Activated CD4-positive, alpha-beta T cell treated with anti-CD3 and anti-CD28 coated beads, Interleukin-10, Interleukin-2, amounts not matched to agents 100 ng/mL and 50 ng/mL, durations not matched to agents 16 hours and 8 hours (primary cell): ENCODE results near the gene UTP11.
"Not testable (repeated sequence)": the region's sequence is repeated elsewhere in the genome, so short reads cannot be mapped to it uniquely, and the experiment has no call there.

Experiments
- DNase-seq: peaks from one replicate; pipeline ENCODE4 v3.0.0-alpha.2; 2020

Gene UTP11

GRCh38 chr1:38028105-38028591 lies 15.6 kb downstream of the UTP11 start:
- peak; percentile 92 for DNase-seq

GRCh38 chr1:38028671-38029070 lies 16.1 kb downstream of the UTP11 start:
- no peak for DNase-seq

- DNase-seq, result no peak
These were observed 16.6 kb downstream of the UTP11 start for GRCh38 chr1:38029081-38029681.

- peak; percentile 96 for DNase-seq
These were observed 17.4 kb downstream of the UTP11 start for GRCh38 chr1:38029685-38030511.

- no peak for DNase-seq
These were observed 18.3 kb downstream of the UTP11 start for GRCh38 chr1:38030596-38031512.

DNA sequence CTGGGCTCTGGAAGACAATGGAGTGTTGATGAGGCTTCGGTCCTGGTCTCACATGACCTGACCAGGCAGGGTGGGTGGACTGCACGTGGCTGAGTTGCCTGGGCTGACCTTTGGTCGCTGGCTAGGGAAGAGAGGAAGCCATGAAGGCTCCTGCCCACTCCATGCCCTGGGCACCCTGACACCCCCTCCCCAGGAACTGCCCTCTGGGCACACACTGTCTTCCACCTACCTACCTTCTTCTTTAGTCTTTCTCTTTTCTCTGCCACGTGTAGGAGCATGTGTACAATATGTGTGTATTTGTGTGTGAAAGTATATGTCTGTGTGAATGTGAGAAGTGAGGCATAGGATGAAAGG lies 19.0 kb downstream of the UTP11 start:
- DNase-seq, result no peak

DNA sequence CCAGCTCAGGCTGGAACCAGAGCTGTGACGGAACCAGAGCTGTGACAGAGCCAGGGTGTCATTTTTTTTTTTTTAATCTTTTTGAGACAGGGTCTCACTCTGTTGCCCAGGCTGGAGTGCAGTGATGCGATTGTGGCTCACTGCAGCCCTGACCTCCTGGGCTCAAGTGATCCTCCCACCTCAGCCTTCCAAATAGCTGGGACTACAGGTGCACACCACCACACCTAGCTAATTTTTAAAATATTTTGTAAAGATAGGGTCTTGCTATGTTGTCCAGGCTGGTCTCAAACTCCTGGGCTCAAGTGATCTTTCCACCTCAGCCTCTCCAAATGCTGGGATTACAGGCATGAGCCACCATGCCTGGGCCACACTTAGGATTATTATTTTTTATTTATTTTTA lies 20.5 kb downstream of the UTP11 start:
- DNase-seq, result not testable (repeated sequence)

- no peak for DNase-seq
These were observed 22.3 kb downstream of the UTP11 start for GRCh38 chr1:38034871-38035270.

GRCh38 chr1:38037221-38037939 lies 24.8 kb downstream of the UTP11 start:
- DNase-seq, result no peak

DNA sequence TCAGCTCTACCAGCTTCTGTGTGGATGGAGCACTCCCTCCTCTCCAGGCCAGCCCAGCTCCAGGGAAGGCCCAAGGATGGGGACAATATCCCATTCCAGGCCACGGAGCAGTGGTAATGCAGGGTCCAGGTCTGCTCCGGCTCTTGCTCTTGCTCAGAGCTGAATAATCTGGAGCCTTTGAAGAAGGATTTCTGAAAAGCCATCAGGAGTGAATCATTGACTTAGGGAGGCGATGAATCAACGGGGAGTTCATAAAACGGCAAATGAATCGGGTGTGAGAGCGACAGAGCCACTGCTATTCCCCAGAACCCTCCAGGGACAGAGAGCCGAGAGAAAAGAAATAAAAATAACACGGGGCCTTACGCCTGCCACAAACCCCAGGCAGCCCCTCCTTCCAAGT lies 26.3 kb downstream of the UTP11 start:
- no peak for DNase-seq

DNA sequence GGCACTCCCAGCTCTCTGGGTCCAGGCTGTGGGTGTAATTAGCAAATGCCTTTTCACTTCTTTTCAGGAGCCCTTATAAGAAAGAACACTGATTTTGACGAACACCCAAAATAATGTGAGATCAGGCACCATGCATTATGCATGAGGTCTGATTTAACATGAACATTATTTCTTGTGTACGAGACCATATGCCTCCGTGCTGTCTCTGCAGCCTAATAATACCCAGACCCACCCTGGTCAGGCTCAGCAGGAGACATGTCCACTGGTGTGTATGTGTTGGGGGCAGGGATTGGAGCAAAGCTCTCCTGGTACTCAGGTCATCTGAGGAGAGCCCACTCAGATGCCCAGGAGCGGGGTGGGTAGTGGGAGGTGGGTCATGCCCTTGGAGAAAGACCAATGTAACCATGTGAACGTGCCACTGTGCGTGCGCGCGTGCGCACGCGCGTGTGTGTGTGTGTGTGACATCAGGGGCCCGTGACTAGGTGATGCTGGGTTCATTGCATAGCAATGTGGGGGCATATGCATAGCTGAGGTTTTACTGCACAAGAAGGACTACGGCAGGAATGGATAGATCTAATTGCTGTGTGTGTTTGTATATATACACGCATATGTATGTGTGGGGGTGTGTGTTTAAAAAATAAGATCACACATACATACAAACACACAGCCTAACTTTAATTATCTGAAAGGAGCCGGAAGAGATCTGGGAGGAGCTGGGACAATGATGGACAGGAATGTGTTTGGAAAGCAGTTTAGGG lies 27.0 kb downstream of the UTP11 start:
- DNase-seq, result no peak

DNA sequence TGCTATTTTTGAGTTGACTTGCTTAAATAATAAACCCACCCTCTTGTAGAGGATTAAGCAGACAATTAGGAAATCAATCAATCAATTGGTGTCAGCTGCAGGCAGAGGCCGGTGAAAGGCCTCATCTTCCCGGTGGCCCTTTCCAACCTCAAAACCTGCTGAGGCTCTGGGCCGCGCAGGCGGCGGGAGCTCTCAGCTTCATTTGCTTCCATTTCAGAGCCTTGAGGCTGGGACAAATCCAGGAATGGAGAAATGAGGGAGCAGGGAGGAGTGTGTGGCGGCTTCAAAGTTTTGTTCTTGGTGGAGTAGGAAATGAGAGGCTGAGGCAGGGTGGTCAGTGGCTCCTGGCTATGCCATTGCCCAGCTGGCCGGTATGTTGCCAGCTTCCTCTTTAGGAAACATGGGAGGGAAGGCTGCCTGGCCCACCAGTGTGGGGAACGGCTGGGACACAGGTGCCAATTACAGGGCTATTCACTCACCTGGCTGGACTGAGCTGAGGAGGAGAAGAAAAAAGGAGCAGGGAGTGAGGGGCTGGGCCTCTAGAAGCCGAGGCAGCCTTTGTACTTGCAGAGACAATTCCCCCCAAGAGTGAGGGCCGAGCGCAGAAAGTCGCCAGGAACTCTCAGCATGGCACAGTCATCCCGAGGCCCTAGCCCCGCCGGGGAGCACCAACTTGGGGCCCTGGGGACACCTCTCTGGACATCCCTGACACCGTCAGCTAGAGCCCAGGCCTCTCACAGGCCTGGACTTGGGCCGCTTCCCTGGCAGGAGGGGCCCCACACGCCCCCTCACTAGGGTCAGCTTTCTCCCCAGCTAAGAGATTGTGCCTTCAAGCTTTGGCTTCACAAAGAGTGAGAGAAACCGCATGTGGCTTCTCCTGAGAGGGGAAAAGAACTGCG lies 29.7 kb downstream of the UTP11 start:
- no peak for DNase-seq

GRCh38 chr1:38043036-38043747 lies 30.7 kb downstream of the UTP11 start:
- DNase-seq, result no peak

GRCh38 chr1:38044221-38045215 lies 32.0 kb downstream of the UTP11 start:
- no peak for DNase-seq

- DNase-seq, result no peak
These were observed 33.1 kb downstream of the UTP11 start for GRCh38 chr1:38045401-38046332.

DNA sequence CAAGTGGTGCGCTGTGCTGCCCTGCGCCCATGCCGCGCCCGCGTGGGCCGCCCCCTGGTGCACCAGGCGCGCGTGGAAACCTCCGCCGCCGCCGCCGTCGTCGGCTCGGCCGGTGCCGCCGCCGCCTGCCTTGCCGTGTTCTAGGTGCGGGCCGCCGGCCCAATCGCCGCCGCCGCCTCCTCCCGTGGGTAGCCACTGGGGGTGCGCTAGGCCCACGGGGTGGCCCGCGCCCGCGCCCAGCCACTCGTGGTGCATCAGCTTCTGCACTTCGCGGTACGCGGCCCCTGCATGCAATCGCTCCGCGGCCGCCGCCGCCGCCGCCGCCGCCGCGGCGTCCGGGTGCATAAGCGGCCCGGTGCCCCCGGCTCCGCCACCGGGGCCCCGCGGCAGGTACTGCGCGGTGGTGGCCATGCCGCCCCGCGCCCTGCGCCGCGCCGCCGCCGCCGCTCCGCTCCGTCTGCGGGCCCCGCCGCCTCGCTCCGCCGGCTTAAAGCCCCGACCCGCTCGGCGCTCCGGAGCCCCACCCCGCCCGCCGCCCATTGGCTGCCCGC lies 33.9 kb downstream of the UTP11 start, which contains the start of gene POU3F1:
TSS of gene POU3F1 (minus strand) at position 461 of the 551 bp plus-strand sequence. CDS start at position 411, 50 bp downstream.
- DNase-seq, result no peak
